NT2/D1 (cell line): ENCODE results near the gene CARD11.

ENCODE experiments used
- YY1 ChIP-seq: IDR thresholded peaks from 2 replicates; pipeline ENCODE4 v1.6.1; 2011; ENCODE audit not compliant: insufficient read length, insufficient read depth
- ZNF274 ChIP-seq: IDR thresholded peaks from 2 replicates; pipeline ENCODE4 v1.6.1; 2011; ENCODE audit warnings: mild to moderate bottlenecking, low read depth, low read length

- no peak for TF ChIP-seq ZNF274
- no peak for TF ChIP-seq YY1
These were observed 116.1 kb downstream of the CARD11 start for GRCh38 chr7:2927592-2927991.
